Stimulated activated CD4-positive, alpha-beta T cell treated with anti-CD3 and anti-CD28 coated beads, Interleukin-12 subunit alpha, Interleukin-12 subunit beta, amount 100 ng/mL, for 4 hours (primary cell): ENCODE results near the gene ZBTB3.
"Not testable (repeated sequence)": the region's sequence is repeated elsewhere in the genome, so short reads cannot be mapped to it uniquely, and the experiment has no call there.

ENCODE experiments used
- DNase-seq: peaks from one replicate; pipeline ENCODE4 v3.0.0-alpha.2; 2020

Gene ZBTB3

GRCh38 chr11:62755086-62755615 is 1.2 kb upstream of the ZBTB3 start:
- no peak for DNase-seq

- DNase-seq: no peak
Observed at GRCh38 chr11:62752994-62753735, 795 bp downstream of the ZBTB3 start.

GRCh38 chr11:62752177-62752785 is 1.7 kb downstream of the ZBTB3 start:
- no peak for DNase-seq

GRCh38 chr11:62749931-62750330 is 4.0 kb downstream of the ZBTB3 start:
- not testable (repeated sequence) for DNase-seq

DNA sequence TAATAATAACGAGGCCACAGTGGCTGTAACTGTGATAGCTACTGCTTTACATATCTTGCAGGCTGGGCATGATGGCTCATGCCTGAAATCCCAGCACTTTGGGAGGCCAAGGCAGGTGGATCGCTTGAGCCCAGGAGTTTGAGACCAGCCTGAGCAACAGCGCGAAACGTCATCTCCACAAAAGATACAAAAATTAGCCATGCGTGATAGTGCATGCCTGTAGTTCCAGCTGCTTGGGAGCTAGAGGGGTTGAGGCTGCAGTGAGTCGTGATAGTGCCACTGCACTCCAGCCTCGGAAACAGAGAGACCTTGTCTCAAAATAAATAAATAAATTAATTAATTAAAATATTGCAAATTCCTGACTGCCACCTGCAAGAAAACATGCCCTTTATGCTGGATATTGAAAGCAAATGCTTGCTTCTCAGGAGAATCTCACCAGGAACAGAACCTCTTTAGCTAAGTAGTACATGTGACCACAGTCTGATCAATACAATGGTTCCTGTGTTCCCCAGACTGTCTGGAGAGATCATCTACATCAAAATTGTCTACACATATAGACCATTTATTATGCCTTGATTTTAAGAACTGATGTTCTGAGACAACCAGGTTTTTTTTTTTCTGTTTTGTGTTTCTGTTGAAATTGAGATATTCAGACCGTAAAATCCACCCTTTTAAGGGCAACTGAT is 6.3 kb downstream of the ZBTB3 start:
- DNase-seq: no peak

- no peak for DNase-seq
Observed at GRCh38 chr11:62737196-62737595, 16.8 kb downstream of the ZBTB3 start.

- DNase-seq: no peak
Observed at GRCh38 chr11:62732830-62733229, 21.1 kb downstream of the ZBTB3 start.

- DNase-seq: not testable (repeated sequence)
Observed at GRCh38 chr11:62730076-62730475, 23.9 kb downstream of the ZBTB3 start.

DNA sequence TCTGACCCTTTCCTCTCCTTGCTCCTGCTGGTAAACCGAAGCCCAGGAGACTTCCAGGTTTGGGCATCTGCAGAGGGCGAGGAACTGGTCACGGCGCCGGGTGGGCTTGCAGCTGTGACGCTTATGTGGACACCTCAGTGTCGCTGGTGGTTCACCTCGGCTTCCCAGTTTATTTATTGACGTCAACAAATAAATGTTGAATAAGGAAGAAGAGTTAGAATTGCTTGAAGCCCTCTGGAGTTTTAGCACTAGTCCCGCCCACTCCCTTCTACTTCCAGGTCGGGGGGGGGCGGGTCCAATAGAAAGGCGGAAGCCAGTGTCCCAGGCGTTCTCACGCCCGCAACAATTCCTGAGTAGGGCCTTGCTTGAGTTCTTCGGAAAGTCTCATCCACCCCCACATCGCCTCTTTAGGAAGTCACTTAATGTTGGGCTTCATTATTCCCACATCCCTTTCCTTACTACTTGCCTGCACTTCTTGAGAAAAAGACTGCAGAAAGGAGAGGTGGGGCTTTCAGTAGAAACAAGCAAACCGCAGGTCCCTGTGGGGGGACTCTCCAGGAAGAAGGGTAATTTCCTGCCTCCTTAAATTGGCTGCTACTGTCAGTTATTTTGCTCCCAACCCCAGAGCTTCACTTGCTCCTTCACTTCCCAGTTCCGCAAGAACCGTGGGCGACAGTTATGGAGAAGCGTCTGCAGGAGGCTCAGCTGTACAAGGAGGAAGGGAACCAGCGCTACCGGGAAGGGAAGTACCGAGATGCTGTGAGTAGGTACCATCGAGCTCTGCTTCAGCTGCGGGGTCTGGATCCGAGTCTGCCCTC is 25.6 kb downstream of the ZBTB3 start, which contains the start of gene TTC9C:
Gene TTC9C (plus strand): TSS at position 316 of the 818 bp plus-strand sequence. CDS start 363 bp downstream, at position 679.
- DNase-seq: peak; percentile 78

DNA sequence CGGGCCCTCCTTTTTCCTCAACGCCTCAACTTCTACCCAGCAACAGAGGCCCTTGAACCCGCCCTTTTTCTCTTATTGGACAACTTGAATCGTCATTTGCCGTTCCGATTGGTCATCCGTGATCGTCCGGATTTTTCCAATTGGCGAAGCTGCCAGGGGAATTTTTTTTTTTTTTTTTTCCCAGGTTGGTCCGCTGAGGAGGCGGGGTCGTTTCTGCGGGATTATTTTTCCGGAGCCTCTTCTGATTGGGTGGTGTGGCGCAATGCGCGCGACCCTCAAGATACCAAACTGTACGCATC is 26.1 kb downstream of the ZBTB3 start:
- peak; percentile 66 for DNase-seq

GRCh38 chr11:62727165-62727871 is 26.6 kb downstream of the ZBTB3 start, which contains the start of gene HNRNPUL2:
Gene HNRNPUL2 (minus strand): TSS chr11:62727457. CDS start chr11:62727156, 301 bp downstream.
- DNase-seq: peak; percentile 96

GRCh38 chr11:62726915-62727164 is 27.1 kb downstream of the ZBTB3 start:
- DNase-seq: no peak

- DNase-seq: no peak
Observed at GRCh38 chr11:62726156-62726914, 27.6 kb downstream of the ZBTB3 start.

- DNase-seq: no peak
Observed at GRCh38 chr11:62725646-62726045, 28.3 kb downstream of the ZBTB3 start.

DNA sequence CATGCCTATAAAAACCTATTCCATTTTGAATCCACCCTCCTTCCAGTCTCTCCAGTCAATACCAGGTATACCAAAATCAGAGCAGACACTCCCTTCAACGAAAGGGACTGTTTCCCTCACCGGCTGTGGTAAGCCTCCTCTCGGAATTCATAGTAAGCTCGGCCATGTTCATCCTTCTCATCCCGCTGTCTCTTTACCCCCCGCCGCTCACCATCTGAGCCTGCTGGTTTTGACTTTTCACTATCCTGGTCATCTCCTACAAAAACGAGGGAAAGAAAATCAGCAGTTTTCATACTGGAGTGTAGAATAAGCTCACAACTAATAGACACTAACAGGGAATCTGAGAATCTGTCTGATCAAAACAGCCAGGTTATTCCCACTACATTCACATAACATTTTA is 29.8 kb downstream of the ZBTB3 start:
- no peak for DNase-seq

DNA sequence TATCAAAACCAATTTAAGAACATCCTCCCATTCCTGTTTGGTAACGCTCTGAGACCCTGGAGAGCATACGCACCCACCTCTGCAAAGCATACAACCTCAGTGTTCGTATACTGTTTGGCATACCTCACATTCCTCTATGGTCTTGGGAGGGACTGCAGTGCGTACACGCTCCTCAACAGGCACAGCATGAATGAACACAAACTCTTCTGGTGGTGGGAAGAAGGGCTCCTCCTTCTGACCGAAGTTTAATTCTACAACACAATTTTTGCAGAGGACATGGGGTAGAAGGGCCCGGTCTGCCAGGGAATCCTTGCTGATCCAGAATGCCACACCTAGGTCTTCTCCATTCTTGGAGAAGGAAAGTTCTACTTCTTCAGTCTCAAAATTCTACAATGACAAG is 32.0 kb downstream of the ZBTB3 start:
- DNase-seq: no peak

DNA sequence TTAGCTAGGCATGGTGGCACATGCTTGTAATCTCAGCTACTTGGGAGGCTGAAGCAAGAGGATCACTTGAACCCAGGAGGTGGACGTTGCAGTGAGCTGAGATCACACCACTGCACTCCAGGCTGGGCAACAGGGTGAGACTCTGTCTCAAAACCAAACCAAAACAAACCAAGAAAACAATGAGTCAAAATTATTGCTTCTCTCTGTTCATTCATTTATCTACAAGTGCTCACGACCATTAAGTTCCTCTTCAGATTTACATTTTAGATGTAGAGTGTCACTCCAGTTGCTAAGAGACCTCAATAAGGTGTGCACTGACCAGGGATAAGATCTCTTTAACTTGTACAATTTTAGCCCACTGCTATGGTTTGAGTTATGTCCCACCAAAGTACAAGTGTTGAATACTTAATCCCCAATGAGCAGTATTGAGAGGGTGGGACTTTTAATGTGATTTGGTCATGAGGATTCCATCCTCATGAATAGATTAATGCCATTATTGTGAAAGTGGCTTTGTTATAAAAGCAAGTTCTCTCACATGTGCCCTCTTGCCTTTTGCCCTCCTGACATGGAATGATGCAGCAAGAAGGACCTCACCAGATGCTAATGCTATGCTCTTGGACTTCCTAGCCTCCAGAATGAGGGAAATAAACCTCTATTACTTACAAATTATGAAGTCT is 34.5 kb downstream of the ZBTB3 start:
- no peak for DNase-seq

- no peak for DNase-seq
Observed at GRCh38 chr11:62716816-62717215, 37.1 kb downstream of the ZBTB3 start.

GRCh38 chr11:62716206-62716605 is 37.8 kb downstream of the ZBTB3 start:
- no peak for DNase-seq

DNA sequence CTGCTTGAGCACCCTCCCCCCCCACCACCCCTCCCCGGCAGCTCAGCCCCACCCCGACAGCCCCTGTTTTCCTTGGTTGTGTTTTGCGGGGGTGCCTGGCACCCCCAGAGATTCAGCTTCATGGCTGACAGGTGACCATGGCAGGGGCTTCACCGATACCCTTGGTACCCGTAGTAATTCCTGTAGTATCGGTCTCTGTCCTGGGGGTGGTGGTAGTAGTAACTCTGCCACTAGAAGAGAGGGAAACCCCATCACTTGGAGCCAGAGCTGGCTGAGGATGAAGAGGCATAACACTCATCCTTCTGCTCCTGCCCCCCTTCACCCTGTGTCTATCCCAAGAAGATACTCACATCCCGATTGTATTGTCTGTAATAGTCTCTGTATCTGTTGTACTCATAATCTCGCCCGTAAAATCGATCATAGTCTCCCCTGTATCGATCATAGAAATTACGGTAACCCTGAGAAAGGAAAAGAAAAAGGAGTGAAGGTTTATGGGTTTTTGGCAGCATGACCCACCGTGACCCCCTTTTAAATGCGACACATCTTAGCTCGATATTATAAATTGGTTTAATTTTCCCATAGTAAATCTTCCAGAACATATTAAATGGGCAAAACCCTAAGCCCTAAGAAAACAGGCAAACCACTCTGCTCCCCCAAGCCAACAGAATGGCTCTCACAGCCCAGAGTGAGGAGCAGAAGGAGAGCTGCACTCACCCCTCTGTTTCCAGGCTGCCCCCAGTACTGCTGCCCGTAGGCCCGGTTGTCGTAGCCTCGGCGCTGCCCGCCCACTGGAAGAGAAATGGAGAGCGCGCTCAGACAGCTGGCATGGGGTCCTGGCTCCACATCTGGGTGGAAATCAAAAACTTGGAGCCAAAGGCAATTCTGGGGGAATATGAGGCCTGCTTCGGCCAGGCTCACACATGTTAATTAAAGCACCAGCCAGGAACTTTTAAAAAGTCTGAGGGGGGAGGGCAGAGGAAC is 38.5 kb downstream of the ZBTB3 start:
- no peak for DNase-seq
